ENCODE data around the gene ENOX1.
A peak's percentile ranks its signal among the peaks of the same experiment; 100 is the strongest.

The ENOX1 gene

DNA sequence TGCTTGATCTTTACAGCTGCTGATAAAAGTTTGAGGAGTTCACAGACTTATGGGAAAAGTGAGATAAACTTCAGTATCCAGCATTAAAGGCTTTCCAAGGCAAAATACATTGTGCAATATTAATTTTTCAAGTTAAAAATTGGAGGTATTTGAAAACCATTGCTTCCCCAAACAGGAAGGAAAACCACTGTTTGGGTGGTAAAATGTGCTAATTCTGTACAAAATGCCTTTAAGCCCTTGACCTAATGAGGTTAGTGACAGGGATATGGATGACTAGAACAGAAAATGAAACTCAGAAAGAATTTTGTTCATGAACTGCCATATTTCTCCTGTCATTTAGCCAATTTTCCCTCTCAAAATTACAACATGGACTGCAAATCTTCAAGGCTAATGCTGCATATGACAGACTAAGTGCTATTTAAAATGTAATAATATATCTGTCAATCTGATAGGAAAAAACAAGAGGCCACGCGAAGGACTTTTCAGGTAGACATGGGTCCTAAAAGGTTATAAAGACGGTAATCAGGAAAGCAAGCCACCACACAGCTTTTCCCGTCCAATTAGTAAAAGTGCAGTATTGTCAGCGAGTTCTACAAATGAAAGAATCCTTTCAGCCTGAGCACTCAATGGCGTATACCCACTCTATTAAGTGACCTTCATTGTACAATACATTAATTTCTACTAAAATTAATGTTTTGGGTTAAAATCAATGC is 212.8 kb downstream of the ENOX1 start:
- WGBS (ENCODE audit: extremely low coverage, insufficient coverage, insufficient read length), result no CpG with 5 or more reads among the region's 6 CpGs
- no peak overlapping the region for H3K4me2 ChIP-seq (ENCODE audit: low read length)

DNA sequence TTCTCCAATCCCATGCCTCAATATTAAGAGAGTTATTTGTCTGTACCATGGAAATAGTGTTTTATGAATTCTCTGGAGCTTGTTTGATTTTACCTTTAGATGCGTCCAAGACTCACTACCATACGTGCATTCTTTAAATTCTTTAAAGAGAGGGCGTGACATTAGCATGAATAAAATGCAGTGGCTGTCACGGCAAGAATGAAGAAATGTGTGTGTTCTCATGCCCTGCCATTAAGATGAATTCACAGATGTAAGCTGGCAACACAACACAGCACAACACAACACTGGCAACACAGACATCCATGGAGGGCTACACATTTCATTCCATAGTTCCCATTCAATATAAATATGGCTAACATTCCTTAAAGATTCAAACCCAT is 213.4 kb downstream of the ENOX1 start:
- H3K4me3 ChIP-seq (ENCODE audit: low read depth, low read length), result no peak overlapping the region
- H3K4me1 ChIP-seq (ENCODE audit: control insufficient read depth in 1 of 2, insufficient read depth in 2 of 2, low read length in 2 of 2), result peaks cover 0 to 6% of the 10 kb centered on the region in 2 experiments
- H3K27me3 ChIP-seq (ENCODE audit: insufficient read depth, low read length), result no peaks in the 10 kb centered on the region
- H2AK5ac ChIP-seq (ENCODE audit: low read length), result no peak overlapping the region
- no peaks in the 10 kb centered on the region for H3K79me2 ChIP-seq (ENCODE audit: control insufficient read depth, insufficient read depth, low read length, poor library complexity)
- no peak overlapping the region for H2BK12ac ChIP-seq (ENCODE audit: low read length)
- no peak overlapping the region for H3K23ac ChIP-seq (ENCODE audit: low read length)
- no peak overlapping the region for H3K14ac ChIP-seq (ENCODE audit: low read length)
- no peak overlapping the region for H3K27ac ChIP-seq (ENCODE audit: low read depth, low read length)
- H3K79me1 ChIP-seq (ENCODE audit: low read length), result no peaks in the 10 kb centered on the region
- H3K4me2 ChIP-seq (ENCODE audit: low read length), result no peak overlapping the region
- no peaks in the 10 kb centered on the region for H3K9me3 ChIP-seq (ENCODE audit: insufficient read depth, low read depth, low read length)
- H2BK120ac ChIP-seq (ENCODE audit: insufficient read depth, low read length, poor library complexity), result no peak overlapping the region
- no peak overlapping the region for H3K4ac ChIP-seq (ENCODE audit: low read depth, low read length)
- no peaks in the 10 kb centered on the region for H3K36me3 ChIP-seq (ENCODE audit: control insufficient read depth in 1 of 2, insufficient read depth in 2 of 2, low read length in 2 of 2)
- no peak overlapping the region for H4K91ac ChIP-seq (ENCODE audit: low read depth, low read length)
- H2BK5ac ChIP-seq (ENCODE audit: low read depth, low read length, poor library complexity), result no peak overlapping the region
- H2AFZ ChIP-seq (ENCODE audit: insufficient read depth, low read length, poor library complexity), result no peak overlapping the region
- H4K8ac ChIP-seq (ENCODE audit: low read depth, low read length), result no peak overlapping the region
- H3K18ac ChIP-seq (ENCODE audit: low read length), result no peak overlapping the region
- H3K9ac ChIP-seq (ENCODE audit: low read length), result no peak overlapping the region
- no CpG with 5 or more reads among the region's 4 CpGs for WGBS (ENCODE audit: extremely low coverage, insufficient coverage, insufficient read length)
- H4K12ac ChIP-seq (ENCODE audit: low read depth, low read length), result no peak overlapping the region
- DNase-seq, result peak; percentile 52 to 88

More for the DNA sequence above, 212.8 kb downstream of the ENOX1 start:
- Histone ChIP-seq H4K91ac (ENCODE audit: low read depth, low read length) (no peak overlapping the region), H3K27me3 (ENCODE audit: insufficient read depth, low read length) (no peaks in the 10 kb centered on the region), H3K36me3 (ENCODE audit: control insufficient read depth in 1 of 2, insufficient read depth in 2 of 2, low read length in 2 of 2) (no peaks in the 10 kb centered on the region), H3K18ac (ENCODE audit: low read length) (no peak overlapping the region), H3K4me1 (ENCODE audit: control insufficient read depth in 1 of 2, insufficient read depth in 2 of 2, low read length in 2 of 2) (peaks cover 0 to 6% of the 10 kb centered on the region in 2 experiments), H3K79me1 (ENCODE audit: low read length) (no peaks in the 10 kb centered on the region), H3K79me2 (ENCODE audit: control insufficient read depth, insufficient read depth, low read length, poor library complexity) (no peaks in the 10 kb centered on the region), H2BK5ac (ENCODE audit: low read depth, low read length, poor library complexity) (no peak overlapping the region), H4K12ac (ENCODE audit: low read depth, low read length) (no peak overlapping the region), H2BK120ac (ENCODE audit: insufficient read depth, low read length, poor library complexity) (no peak overlapping the region), H2AK5ac (ENCODE audit: low read length) (no peak overlapping the region), H3K23ac (ENCODE audit: low read length) (no peak overlapping the region), H3K4me3 (ENCODE audit: low read depth, low read length) (no peak overlapping the region), H3K9ac (ENCODE audit: low read length) (no peak overlapping the region), H3K27ac (ENCODE audit: low read depth, low read length) (no peak overlapping the region), H2AFZ (ENCODE audit: insufficient read depth, low read length, poor library complexity) (no peak overlapping the region), H4K8ac (ENCODE audit: low read depth, low read length) (no peak overlapping the region), H3K14ac (ENCODE audit: low read length) (no peak overlapping the region), H3K4ac (ENCODE audit: low read depth, low read length) (no peak overlapping the region), H2BK12ac (ENCODE audit: low read length) (no peak overlapping the region), H3K9me3 (ENCODE audit: insufficient read depth, low read depth, low read length) (no peaks in the 10 kb centered on the region)
- peak in 1 of 2 donors; percentile 69 for DNase-seq

DNA sequence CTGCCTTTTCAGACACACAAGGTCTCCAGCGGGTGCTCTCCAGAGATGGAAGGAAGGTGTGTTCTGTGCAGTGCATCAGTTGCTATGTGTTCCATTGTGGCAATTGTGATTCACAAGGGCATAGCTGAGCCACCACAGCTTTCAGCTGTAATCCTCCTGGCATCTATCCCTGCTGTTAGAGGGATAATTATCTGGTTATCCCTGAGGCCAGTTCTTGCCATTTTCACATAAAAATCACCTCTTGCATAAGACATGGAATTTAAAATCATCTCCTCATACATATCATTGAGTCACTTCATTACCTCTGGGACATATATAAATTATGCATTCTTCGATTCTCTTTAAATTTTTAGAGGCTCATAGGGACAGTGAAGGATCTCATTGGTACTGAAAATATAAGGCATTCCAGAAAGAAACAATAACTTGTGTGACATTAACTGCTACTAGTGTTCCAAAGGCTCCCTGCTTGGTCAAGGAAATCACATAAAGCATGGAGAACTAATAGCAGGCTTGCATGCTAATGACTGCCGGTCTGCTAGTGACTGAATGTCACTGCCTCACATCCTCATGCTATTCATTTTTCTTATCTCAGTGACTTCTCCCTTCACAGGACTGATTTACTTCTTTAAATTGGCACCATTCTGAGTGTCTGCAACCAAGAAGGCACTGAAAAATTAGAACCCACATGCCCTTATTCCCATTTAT is 214.0 kb downstream of the ENOX1 start:
- no peak overlapping the region for H4K91ac ChIP-seq (ENCODE audit: low read depth, low read length)
- H3K9ac ChIP-seq (ENCODE audit: low read length), result no peak overlapping the region
- no peak overlapping the region for H2BK120ac ChIP-seq (ENCODE audit: insufficient read depth, low read length, poor library complexity)
- no peak overlapping the region for H4K8ac ChIP-seq (ENCODE audit: low read depth, low read length)
- H3K79me1 ChIP-seq (ENCODE audit: low read length), result no peaks in the 10 kb centered on the region
- H2BK5ac ChIP-seq (ENCODE audit: low read depth, low read length, poor library complexity), result no peak overlapping the region
- no peak overlapping the region for H3K4ac ChIP-seq (ENCODE audit: low read depth, low read length)
- no peak overlapping the region for H3K14ac ChIP-seq (ENCODE audit: low read length)
- H3K4me3 ChIP-seq (ENCODE audit: low read depth, low read length), result no peak overlapping the region
- WGBS (ENCODE audit: extremely low coverage, insufficient coverage, insufficient read length), result no CpG with 5 or more reads among the region's 3 CpGs
- no peak overlapping the region for H4K12ac ChIP-seq (ENCODE audit: low read depth, low read length)
- no peaks in the 10 kb centered on the region for H3K79me2 ChIP-seq (ENCODE audit: control insufficient read depth, insufficient read depth, low read length, poor library complexity)
- no peak overlapping the region for H2AK5ac ChIP-seq (ENCODE audit: low read length)
- H3K18ac ChIP-seq (ENCODE audit: low read length), result no peak overlapping the region
- no peak overlapping the region for H2AFZ ChIP-seq (ENCODE audit: insufficient read depth, low read length, poor library complexity)
- H3K27me3 ChIP-seq (ENCODE audit: insufficient read depth, low read length), result no peaks in the 10 kb centered on the region
- no peaks in the 10 kb centered on the region for H3K9me3 ChIP-seq (ENCODE audit: insufficient read depth, low read depth, low read length)
- H3K36me3 ChIP-seq (ENCODE audit: control insufficient read depth in 1 of 2, insufficient read depth in 2 of 2, low read length in 2 of 2), result no peaks in the 10 kb centered on the region
- no peak overlapping the region for H3K23ac ChIP-seq (ENCODE audit: low read length)
- no peak overlapping the region for H3K4me2 ChIP-seq (ENCODE audit: low read length)
- DNase-seq, result peak; percentile 84 to 91
- H3K27ac ChIP-seq (ENCODE audit: low read depth, low read length), result no peak overlapping the region
- peaks cover 0 to 6% of the 10 kb centered on the region in 2 experiments for H3K4me1 ChIP-seq (ENCODE audit: control insufficient read depth in 1 of 2, insufficient read depth in 2 of 2, low read length in 2 of 2)
- no peak overlapping the region for H2BK12ac ChIP-seq (ENCODE audit: low read length)

DNA sequence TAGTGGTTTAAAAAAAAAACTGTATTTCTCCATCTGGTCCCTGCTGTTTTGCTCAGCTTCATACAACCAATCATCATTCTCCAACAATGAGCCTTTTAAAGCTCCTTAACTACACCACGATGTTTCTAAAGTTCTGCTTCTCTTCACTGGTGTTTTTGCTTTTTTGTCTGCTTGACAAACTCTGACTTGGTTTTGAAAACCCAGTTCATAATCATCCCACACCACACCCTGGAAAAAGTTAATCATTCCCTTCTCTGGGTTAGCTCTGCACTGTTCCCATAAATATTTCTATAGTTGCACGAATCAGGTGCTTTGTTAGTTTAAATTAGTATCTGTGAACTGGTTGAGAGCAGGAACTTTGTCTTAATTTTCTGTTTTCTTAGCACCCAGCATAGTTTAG is 217.1 kb downstream of the ENOX1 start:
- Histone ChIP-seq H2BK120ac (ENCODE audit: insufficient read depth, low read length, poor library complexity) (no peak overlapping the region), H3K27ac (ENCODE audit: low read depth, low read length) (no peak overlapping the region), H2BK5ac (ENCODE audit: low read depth, low read length, poor library complexity) (no peak overlapping the region), H3K9ac (ENCODE audit: low read length) (no peak overlapping the region), H2AFZ (ENCODE audit: insufficient read depth, low read length, poor library complexity) (no peak overlapping the region), H3K79me1 (ENCODE audit: low read length) (no peaks in the 10 kb centered on the region), H3K9me3 (ENCODE audit: insufficient read depth, low read depth, low read length) (no peaks in the 10 kb centered on the region), H3K4ac (ENCODE audit: low read depth, low read length) (no peak overlapping the region), H2AK5ac (ENCODE audit: low read length) (no peak overlapping the region), H3K36me3 (ENCODE audit: control insufficient read depth in 1 of 2, insufficient read depth in 2 of 2, low read length in 2 of 2) (no peaks in the 10 kb centered on the region), H3K27me3 (ENCODE audit: insufficient read depth, low read length) (no peaks in the 10 kb centered on the region), H2BK12ac (ENCODE audit: low read length) (no peak overlapping the region), H3K14ac (ENCODE audit: low read length) (no peak overlapping the region), H4K91ac (ENCODE audit: low read depth, low read length) (no peak overlapping the region), H4K12ac (ENCODE audit: low read depth, low read length) (no peak overlapping the region), H3K4me2 (ENCODE audit: low read length) (no peak overlapping the region), H3K4me3 (ENCODE audit: low read depth, low read length) (no peak overlapping the region), H4K8ac (ENCODE audit: low read depth, low read length) (no peak overlapping the region), H3K23ac (ENCODE audit: low read length) (no peak overlapping the region), H3K79me2 (ENCODE audit: control insufficient read depth, insufficient read depth, low read length, poor library complexity) (no peaks in the 10 kb centered on the region), H3K18ac (ENCODE audit: low read length) (no peak overlapping the region), H3K4me1 (ENCODE audit: control insufficient read depth in 1 of 2, insufficient read depth in 2 of 2, low read length in 2 of 2) (peaks cover 0 to 6% of the 10 kb centered on the region in 2 experiments)
- no CpG with 5 or more reads among the region's 2 CpGs for WGBS (ENCODE audit: extremely low coverage, insufficient coverage, insufficient read length)
- DNase-seq, result no peak
